IMR-90 (cell line): ENCODE measurements around the gene ATP2A3. TPM values are rescaled to one million over a fixed set of nuclear protein-coding genes. Genes with fewer than 3 reads are reported as not detected.

ENCODE experiments used
- ATAC-seq: fragments of 200-7000 bp; cut with Tn5 transposase; 2 replicates; pipeline ENCODE4 v1.9.1; 2020; ENCODE audit warnings: low read depth, mild to moderate bottlenecking, moderate library complexity
- BruUV-seq: library from RNA; stranded (reverse); fragments of 400-500 nt; replicated peaks from 2 replicates; lab custom pipeline; 2021; lab: Mats Ljungman, UMichigan
- CTCF ChIA-PET: fragments of 300-600 bp; formaldehyde crosslinking; extraction: SDS; loops from one replicate; lab custom pipeline; 2021; ENCODE audit warnings: antibody characterized with exemption; lab: Yijun Ruan, JAX
- POLR2A ChIA-PET: fragments of 300-600 bp; sonication (Branson Sonifier 250); formaldehyde crosslinking; loops from one replicate; lab custom pipeline; 2022; ENCODE audit warnings: antibody characterized with exemption; ENCODE audit not compliant: unreplicated experiment; lab: Charles Lee
- DNase-seq: peaks from one replicate; pipeline ENCODE4 v3.0.0; 2013
- H2AFZ ChIP-seq: replicated peaks from 2 replicates; pipeline ENCODE3; 2013; ENCODE audit warnings: low read length, mild to moderate bottlenecking; ENCODE audit not compliant: poor library complexity
- H2AK5ac ChIP-seq: 2 replicates; pipeline ENCODE4 v1.6.1; 2013; ENCODE audit warnings: low read depth, low read length, inconsistent platforms
- H2AK9ac ChIP-seq: replicated peaks from 2 replicates; pipeline ENCODE3; 2013; ENCODE audit warnings: mild to moderate bottlenecking, low read depth, low read length, moderate library complexity; ENCODE audit not compliant: poor library complexity
- H2BK120ac ChIP-seq: 2 replicates; pipeline ENCODE4 v1.6.1; 2013; ENCODE audit warnings: low read depth, low read length, inconsistent platforms
- H2BK15ac ChIP-seq: 3 replicates; pipeline ENCODE4 v1.6.1; 2013; ENCODE audit warnings: low read depth, low read length, inconsistent platforms
- H2BK20ac ChIP-seq: 2 replicates; pipeline ENCODE4 v1.6.1; 2013; ENCODE audit warnings: low read depth, mild to moderate bottlenecking, inconsistent platforms, low read length, moderate library complexity
- H2BK5ac ChIP-seq: 2 replicates; pipeline ENCODE4 v1.6.1; 2013; ENCODE audit warnings: mild to moderate bottlenecking, low read depth, low read length, inconsistent platforms; ENCODE audit not compliant: poor library complexity, severe bottlenecking
- H3K14ac ChIP-seq: replicated peaks from 2 replicates; pipeline ENCODE4 v1.6.1; 2013; ENCODE audit warnings: low read depth, low read length, inconsistent platforms
- H3K18ac ChIP-seq: 2 replicates; pipeline ENCODE4 v1.6.1; 2013; ENCODE audit warnings: low read depth, low read length, control low read depth
- H3K23ac ChIP-seq: 2 replicates; pipeline ENCODE4 v1.6.1; 2013; ENCODE audit warnings: low read depth, low read length, inconsistent platforms
- H3K27ac ChIP-seq: 2 replicates; pipeline ENCODE4 v1.5.1; 2013; ENCODE audit warnings: mild to moderate bottlenecking, control low read depth, low read length; ENCODE audit not compliant: insufficient read depth
- H3K27me3 ChIP-seq: 2 replicates; pipeline ENCODE4 v1.6.1; 2013; ENCODE audit warnings: low read length; ENCODE audit not compliant: control insufficient read depth, insufficient read depth
- H3K36me3 ChIP-seq: 2 replicates; pipeline ENCODE4 v1.6.1; 2013; ENCODE audit warnings: low read length, mixed read lengths; ENCODE audit not compliant: control insufficient read depth, insufficient read depth
- H3K4ac ChIP-seq: 2 replicates; pipeline ENCODE4 v1.6.1; 2013; ENCODE audit warnings: low read depth, low read length, inconsistent platforms
- H3K4me1 ChIP-seq: 2 replicates; pipeline ENCODE4 v1.6.1; 2013; ENCODE audit warnings: low read length, mixed read lengths; ENCODE audit not compliant: control insufficient read depth, insufficient read depth
- H3K4me2 ChIP-seq: 2 replicates; pipeline ENCODE4 v1.6.1; 2013; ENCODE audit warnings: low read depth, mild to moderate bottlenecking, control low read depth, low read length, moderate library complexity
- H3K4me3 ChIP-seq: 2 replicates; pipeline ENCODE4 v1.5.1; 2013; ENCODE audit warnings: low read depth, mild to moderate bottlenecking, control low read depth, low read length, moderate library complexity; ENCODE audit not compliant: insufficient read depth
- H3K56ac ChIP-seq: 2 replicates; pipeline ENCODE4 v1.6.1; 2013; ENCODE audit warnings: low read length, inconsistent platforms; ENCODE audit not compliant: insufficient read depth; ENCODE audit errors: extremely low read depth
- H3K79me1 ChIP-seq, 2 experiments: 2 replicates each; pipeline ENCODE4 v1.6.1; 2013; ENCODE audit warnings: low read length in 2 of 2, inconsistent platforms in 1 of 2, low read depth in 1 of 2
- H3K9ac ChIP-seq: 2 replicates; pipeline ENCODE4 v1.6.1; 2013; ENCODE audit warnings: low read depth, low read length, control low read depth
- H3K9me1 ChIP-seq: 2 replicates; pipeline ENCODE4 v1.6.1; 2013; ENCODE audit warnings: low read length, inconsistent platforms; ENCODE audit not compliant: insufficient read depth
- H3K9me3 ChIP-seq: 2 replicates; pipeline ENCODE4 v1.6.1; 2013; ENCODE audit warnings: low read length; ENCODE audit not compliant: control insufficient read depth, insufficient read depth
- H4K20me1 ChIP-seq: 2 replicates; pipeline ENCODE4 v1.6.1; 2013; ENCODE audit warnings: low read length, inconsistent platforms; ENCODE audit not compliant: insufficient read depth
- H4K5ac ChIP-seq: 2 replicates; pipeline ENCODE4 v1.6.1; 2013; ENCODE audit warnings: mild to moderate bottlenecking, low read depth, low read length, control low read depth
- H4K8ac ChIP-seq, 2 experiments: 2 replicates each; pipeline ENCODE4 v1.6.1; 2013; ENCODE audit warnings: low read depth in 2 of 2, low read length in 2 of 2, control low read depth in 1 of 2, inconsistent platforms in 1 of 2
- H4K91ac ChIP-seq: 2 replicates; pipeline ENCODE4 v1.6.1; 2013; ENCODE audit warnings: low read depth, low read length, inconsistent platforms; ENCODE audit not compliant: insufficient read depth
- BHLHE40 ChIP-seq: fragments of 150-350 bp; IDR thresholded peaks from 2 replicates; pipeline ENCODE4 v1.6.1; 2016; ENCODE audit warnings: mild to moderate bottlenecking, low read depth, low read length
- CEBPB ChIP-seq: IDR thresholded peaks from 2 replicates; pipeline ENCODE4 v1.6.1; 2012; ENCODE audit warnings: low read depth, low read length, improper control_type of control experiment
- CHD1 ChIP-seq: IDR thresholded peaks from 2 replicates; pipeline ENCODE4 v1.6.1; 2012; ENCODE audit warnings: low read depth, low read length, improper control_type of control experiment
- CTCF ChIP-seq: conservative IDR thresholded peaks from 2 replicates; pipeline ENCODE4 v1.5.1; 2012; ENCODE audit warnings: mild to moderate bottlenecking, low read depth, low read length, improper control_type of control experiment
- ELK1 ChIP-seq: fragments of 150-350 bp; IDR thresholded peaks from 2 replicates; pipeline ENCODE4 v1.6.1; 2016; ENCODE audit warnings: low read depth, mild to moderate bottlenecking, low read length, moderate library complexity, borderline replicate concordance
- MAFK ChIP-seq: IDR thresholded peaks from 2 replicates; pipeline ENCODE4 v1.6.1; 2012; ENCODE audit warnings: low read depth, low read length, improper control_type of control experiment
- MXI1 ChIP-seq: IDR thresholded peaks from 2 replicates; pipeline ENCODE4 v1.6.1; 2012; ENCODE audit warnings: low read depth, mild to moderate bottlenecking, low read length, moderate library complexity, borderline replicate concordance
- POLR2A ChIP-seq: IDR thresholded peaks from 2 replicates; pipeline ENCODE4 v1.6.1; 2012; ENCODE audit warnings: mild to moderate bottlenecking, low read depth, low read length
- RFX5 ChIP-seq: IDR thresholded peaks from 2 replicates; pipeline ENCODE4 v1.8.0; 2012; ENCODE audit warnings: low read depth, mild to moderate bottlenecking, low read length, moderate library complexity
- WGBS, 2 experiments: methylation state at CpG; one replicate each; pipeline versions ENCODE4 v1.1.5 to v1.1.7; 2013; ENCODE audit warnings: missing lambda C conversion rate in 2 of 2; ENCODE audit not compliant: insufficient read length in 1 of 2; ENCODE audit errors: extremely low coverage in 2 of 2; 5-methylcytosine and 5-hydroxymethylcytosine counted together
- dilution Hi-C: fragments of 300-500 bp; cut with HindIII; formaldehyde crosslinking; loops from one replicate; pipeline ENCODE4 v1.14.3; 2018; ENCODE audit warnings: low sequenced_read_pairs; ENCODE audit not compliant: unreplicated experiment
- in situ Hi-C: fragments of 300-500 bp; cut with MboI; formaldehyde crosslinking; loops from 3 replicates; pipeline ENCODE4 v1.14.3; 2019; ENCODE audit warnings: low sequenced_read_pairs, inconsistent platforms, mixed read lengths
- intact Hi-C: fragments of 100-400 bp; cut with micrococcal nuclease; formaldehyde crosslinking; loops from 2 replicates; pipeline ENCODE4 v1.10.0; 2022
- polyA plus RNA-seq, 3 experiments: library from polyadenylated mRNA; depleted of rRNA; stranded (reverse); fragments of >200 nt; gene quantifications; 2 replicates each; pipeline ENCODE4 v1.2.3, GENCODE V29; 2012; ENCODE audit warnings: low replicate concordance in 1 of 3
- total RNA-seq: library from RNA; depleted of rRNA; stranded (reverse); fragments of >200 nt; gene quantifications from 2 replicates; pipeline ENCODE4 v1.2.3, GENCODE V29; 2012

The ATP2A3 gene
- total and polyA plus RNA-seq, 2 of the 4 experiments (the other 2 are of a cell fraction) = 0.18 to 0.63 TPM

GRCh38 chr17:3998436-3998835 lies 34.2 kb upstream of the ATP2A3 start:
- H2BK20ac ChIP-seq = no peak overlapping the region
- POLR2A ChIA-PET = no interaction called here

More at GRCh38 chr17:3998436-3998835, 34.2 kb upstream of the ATP2A3 start:
- no peak overlapping the region for H4K8ac ChIP-seq
- H3K4me3 ChIP-seq = no peak overlapping the region
- no peak for DNase-seq
- H3K14ac ChIP-seq = no peak overlapping the region
- peaks cover 3% of the 10 kb centered on the region for H3K4me1 ChIP-seq
- no peak overlapping the region for H3K23ac ChIP-seq
- H3K27me3 ChIP-seq = no peaks in the 10 kb centered on the region
- no peak overlapping the region for H2BK5ac ChIP-seq
- TF ChIP-seq RFX5 (no peak), MXI1 (no peak), BHLHE40 (no peak), CTCF (no peak), CHD1 (no peak), POLR2A (no peak), ELK1 (no peak), CEBPB (no peak), MAFK (no peak)
- H2AK5ac ChIP-seq = no peak overlapping the region
- dilution Hi-C loops = no loop called here
- no CpG with 5 or more reads among the region's 4 CpGs for WGBS, 2 experiments
- no peak overlapping the region for H2BK15ac ChIP-seq
- H2BK120ac ChIP-seq = no peak overlapping the region
- no peak overlapping the region for H2AK9ac ChIP-seq
- peaks cover 4% of the 10 kb centered on the region for H3K9me3 ChIP-seq
- in situ Hi-C loops = no loop called here
- no peaks in the 10 kb centered on the region for H3K79me1 ChIP-seq
- intact Hi-C loops = no loop called here
- no TSS peak for BruUV-seq
- no peaks in the 10 kb centered on the region; the same call in 1 of the 2 replicates for H3K36me3 ChIP-seq
- H4K5ac ChIP-seq = no peak overlapping the region
- H3K18ac ChIP-seq = no peak overlapping the region
- no peak overlapping the region for H3K56ac ChIP-seq
- H4K91ac ChIP-seq = no peak overlapping the region
- CTCF ChIA-PET = no interaction called here
- no peak overlapping the region for H2AFZ ChIP-seq
- no peak for ATAC-seq
- no peaks in the 10 kb centered on the region for H4K20me1 ChIP-seq
- H3K4me2 ChIP-seq = no peak overlapping the region
- H3K27ac ChIP-seq = no peak overlapping the region
- H3K9ac ChIP-seq = no peak overlapping the region
- no peak overlapping the region for H3K4ac ChIP-seq
- H3K9me1 ChIP-seq = peaks cover 3% of the 10 kb centered on the region; the same call in 1 of the 2 replicates
